ENCODE measurements around the gene FOXO6. TPM values are rescaled to one million over a fixed set of nuclear protein-coding genes. Genes with fewer than 3 reads are reported as not detected.

The FOXO6 gene
- total RNA-seq, 2 donors from 2014 or later = 0.11 to 0.26 TPM

DNA sequence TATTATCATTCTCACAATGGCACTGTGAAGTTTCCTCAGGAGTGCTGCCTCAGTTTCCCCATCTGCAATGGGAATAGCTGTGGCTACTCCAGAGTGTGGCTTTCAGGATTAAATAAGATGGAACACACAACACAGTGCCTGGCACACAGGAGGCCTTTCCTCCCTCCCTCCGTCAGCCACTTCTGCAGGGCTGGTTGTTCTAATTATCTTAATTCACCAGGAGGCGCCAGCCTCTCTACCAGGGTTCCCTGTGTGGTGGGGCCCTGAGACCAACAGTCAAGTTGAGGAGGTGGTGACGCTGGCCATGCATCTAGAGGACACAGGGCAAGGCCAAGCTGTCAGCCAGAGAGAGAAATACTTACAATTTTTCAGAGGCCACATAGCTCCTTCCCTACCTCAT is 6.3 kb upstream of the FOXO6 start:
- H3K27me3 Mint-ChIP-seq = peaks cover 4% of the 10 kb centered on the region
- H3K27ac Mint-ChIP-seq = no peak overlapping the region

DNA sequence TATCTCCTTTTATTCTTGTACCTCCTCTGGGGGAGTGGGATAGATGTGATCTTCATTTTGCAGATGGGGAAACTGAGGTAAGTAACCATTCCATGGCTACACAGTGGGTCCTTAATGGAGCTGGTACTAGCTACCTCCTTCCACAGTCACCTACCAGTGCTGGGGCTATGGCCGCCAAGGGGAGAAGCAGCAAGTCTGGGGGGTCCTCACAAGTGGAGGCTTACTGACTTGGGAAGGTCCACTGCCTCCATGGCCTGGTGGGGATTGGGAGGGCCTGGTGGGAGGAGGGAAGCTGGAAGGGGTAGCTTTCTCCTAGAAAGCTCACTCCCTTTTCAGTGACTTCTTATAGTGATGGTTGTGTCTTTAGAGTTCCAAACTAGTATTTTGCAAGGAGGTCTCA is 5.9 kb upstream of the FOXO6 start:
- H3K4me1 Mint-ChIP-seq = no peaks in the 10 kb centered on the region
- no peak for ATAC-seq (replicated peaks)
- H3K27me3 Mint-ChIP-seq = peaks cover 3% of the 10 kb centered on the region
- H3K9me3 Mint-ChIP-seq = no peaks in the 10 kb centered on the region
- no peak overlapping the region for H3K27ac Mint-ChIP-seq
- no peaks in the 10 kb centered on the region for H3K36me3 Mint-ChIP-seq (ENCODE audit: low read depth)
- no peak overlapping the region for H3K4me3 Mint-ChIP-seq

More for the DNA sequence above, 6.3 kb upstream of the FOXO6 start:
- no peak for ATAC-seq (replicated peaks)
- Mint-ChIP-seq H3K4me1 (no peaks in the 10 kb centered on the region), H3K4me3 (no peak overlapping the region), H3K9me3 (no peaks in the 10 kb centered on the region), H3K36me3 (ENCODE audit: low read depth) (no peaks in the 10 kb centered on the region)

DNA sequence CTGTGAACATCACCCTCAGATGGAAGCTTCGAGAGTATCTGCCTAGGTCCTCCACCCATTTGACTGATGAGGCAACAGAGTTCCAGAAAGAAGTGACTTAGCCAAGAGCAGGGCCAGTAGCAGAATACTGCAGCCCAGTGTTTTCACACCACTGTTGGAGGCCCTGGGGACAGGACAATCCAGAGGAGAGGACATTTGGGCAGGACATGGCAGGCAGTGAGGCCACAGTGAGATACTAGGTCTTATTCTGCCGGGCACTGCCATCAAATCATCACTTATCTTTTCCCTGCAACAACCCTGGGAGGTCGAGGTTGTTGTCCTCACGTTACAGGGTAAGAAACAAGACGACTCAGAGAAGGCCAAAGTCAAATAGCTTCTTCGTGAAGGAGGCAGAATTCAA is 5.5 kb upstream of the FOXO6 start:
- no peaks in the 10 kb centered on the region for H3K4me1 Mint-ChIP-seq
- no peaks in the 10 kb centered on the region for H3K9me3 Mint-ChIP-seq
- ATAC-seq (replicated peaks) = no peak
- peaks cover 3% of the 10 kb centered on the region for H3K27me3 Mint-ChIP-seq
- H3K27ac Mint-ChIP-seq = no peak overlapping the region
- no peak overlapping the region for H3K4me3 Mint-ChIP-seq
- no peaks in the 10 kb centered on the region for H3K36me3 Mint-ChIP-seq (ENCODE audit: low read depth)

DNA sequence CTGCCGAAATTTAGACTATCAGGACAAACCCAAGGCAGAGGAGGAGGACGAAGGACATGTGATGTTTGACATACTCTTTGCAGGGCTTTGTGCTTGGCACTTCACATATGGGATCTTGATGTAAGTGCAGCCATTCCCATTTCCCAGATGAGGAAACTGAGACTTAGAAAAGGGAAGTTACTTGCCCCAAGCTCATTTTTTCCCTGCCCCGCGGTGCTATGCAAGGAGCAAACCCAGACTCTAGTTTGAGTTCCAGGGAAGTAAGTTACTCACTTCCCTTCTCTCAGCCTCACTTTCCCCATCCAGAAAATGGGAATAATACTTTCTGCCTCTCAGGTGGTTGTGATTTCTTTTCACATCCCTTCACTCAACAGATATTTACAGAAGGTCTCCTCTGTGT is 4.5 kb upstream of the FOXO6 start:
- Mint-ChIP-seq H3K4me1 (no peaks in the 10 kb centered on the region), H3K9me3 (no peaks in the 10 kb centered on the region), H3K27me3 (peaks cover 3% of the 10 kb centered on the region), H3K36me3 (ENCODE audit: low read depth) (no peaks in the 10 kb centered on the region), H3K27ac (no peak overlapping the region), H3K4me3 (no peak overlapping the region)
- ATAC-seq (replicated peaks) = no peak

DNA sequence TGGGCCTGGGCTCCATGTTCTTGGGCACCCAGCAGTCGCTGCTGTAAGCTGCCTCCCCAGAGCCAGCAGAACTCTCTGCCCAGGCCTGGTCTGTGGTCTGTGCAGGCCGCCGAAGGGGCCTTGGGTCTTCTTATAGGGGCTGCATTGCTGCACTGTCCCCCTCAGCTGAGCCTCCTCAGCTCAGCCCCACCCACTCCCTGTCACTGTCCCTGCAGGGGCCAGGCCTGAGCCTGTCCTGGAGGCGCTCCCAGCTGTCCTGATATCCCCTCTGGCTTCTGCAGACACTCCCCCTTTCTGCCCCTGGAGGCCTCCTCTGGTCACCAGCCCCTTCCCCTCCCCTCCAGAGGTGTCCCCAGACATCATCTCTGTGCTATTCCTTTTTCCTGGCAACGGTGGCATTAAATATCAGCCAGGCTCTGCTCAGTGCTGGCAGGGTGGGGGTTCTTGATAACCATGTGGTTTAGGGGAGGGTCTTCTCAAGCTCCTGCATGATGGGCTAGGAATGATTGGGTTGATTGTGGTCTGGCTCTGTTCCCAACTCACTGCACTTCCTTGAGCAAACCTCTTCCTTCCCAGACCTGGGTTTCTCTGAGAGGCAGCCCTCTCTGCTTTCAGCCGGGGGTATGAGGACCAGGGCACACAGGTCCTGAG is 3.7 kb upstream of the FOXO6 start:
- Mint-ChIP-seq H3K4me3 (no peak overlapping the region), H3K36me3 (ENCODE audit: low read depth) (no peaks in the 10 kb centered on the region), H3K4me1 (no peaks in the 10 kb centered on the region), H3K27ac (no peak overlapping the region), H3K9me3 (no peaks in the 10 kb centered on the region), H3K27me3 (no peaks in the 10 kb centered on the region)
- ATAC-seq (replicated peaks) = no peak

DNA sequence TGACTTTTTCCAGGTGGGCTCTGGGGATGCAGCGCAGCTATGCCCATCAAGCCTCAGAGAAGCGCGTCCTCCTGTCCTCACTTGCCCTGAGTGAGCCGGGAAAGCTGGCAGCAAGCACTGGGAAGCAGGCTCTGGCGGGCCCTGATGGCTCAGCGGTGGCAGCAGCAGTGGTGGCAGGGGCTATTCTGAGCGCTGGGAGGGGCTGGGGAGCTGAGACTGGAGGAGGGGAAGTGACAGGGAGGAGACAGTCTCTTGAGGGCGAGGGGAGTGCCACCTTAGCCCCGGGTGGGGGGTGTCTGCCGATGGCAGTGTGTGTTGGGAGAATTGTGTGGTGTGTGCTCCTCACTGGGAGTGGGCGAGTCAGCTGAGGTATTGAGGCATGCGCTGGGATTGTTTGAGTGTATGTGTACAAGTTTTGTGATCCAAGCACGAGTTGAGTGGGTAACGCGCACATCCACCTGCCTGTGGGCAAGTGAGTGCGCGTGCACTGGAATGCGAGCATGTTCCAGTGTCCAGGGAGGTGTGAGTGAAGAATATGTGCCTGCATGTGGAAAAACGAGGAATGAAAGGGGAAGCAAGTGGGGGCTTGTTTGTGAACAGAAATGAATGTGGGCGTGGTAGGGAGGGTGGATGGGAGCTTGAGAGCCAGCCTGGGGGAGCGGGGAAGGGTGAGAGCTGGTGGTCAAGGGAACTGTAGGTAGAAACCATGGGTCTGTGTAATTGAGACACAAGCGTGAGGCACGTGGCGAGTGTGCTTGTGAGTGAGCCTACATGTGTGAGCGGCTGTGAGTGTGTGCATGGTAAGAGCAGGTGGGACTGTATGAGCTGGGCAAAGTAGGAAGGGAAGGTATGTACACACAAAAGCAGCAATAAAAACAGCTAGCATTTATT is 2.9 kb upstream of the FOXO6 start:
- no peak for ATAC-seq (replicated peaks)
- Mint-ChIP-seq H3K27me3 (peaks cover 7% of the 10 kb centered on the region), H3K4me3 (no peak overlapping the region), H3K4me1 (no peaks in the 10 kb centered on the region), H3K9me3 (no peaks in the 10 kb centered on the region), H3K27ac (peak overlapping the region; percentile 28), H3K36me3 (ENCODE audit: low read depth) (no peaks in the 10 kb centered on the region)

DNA sequence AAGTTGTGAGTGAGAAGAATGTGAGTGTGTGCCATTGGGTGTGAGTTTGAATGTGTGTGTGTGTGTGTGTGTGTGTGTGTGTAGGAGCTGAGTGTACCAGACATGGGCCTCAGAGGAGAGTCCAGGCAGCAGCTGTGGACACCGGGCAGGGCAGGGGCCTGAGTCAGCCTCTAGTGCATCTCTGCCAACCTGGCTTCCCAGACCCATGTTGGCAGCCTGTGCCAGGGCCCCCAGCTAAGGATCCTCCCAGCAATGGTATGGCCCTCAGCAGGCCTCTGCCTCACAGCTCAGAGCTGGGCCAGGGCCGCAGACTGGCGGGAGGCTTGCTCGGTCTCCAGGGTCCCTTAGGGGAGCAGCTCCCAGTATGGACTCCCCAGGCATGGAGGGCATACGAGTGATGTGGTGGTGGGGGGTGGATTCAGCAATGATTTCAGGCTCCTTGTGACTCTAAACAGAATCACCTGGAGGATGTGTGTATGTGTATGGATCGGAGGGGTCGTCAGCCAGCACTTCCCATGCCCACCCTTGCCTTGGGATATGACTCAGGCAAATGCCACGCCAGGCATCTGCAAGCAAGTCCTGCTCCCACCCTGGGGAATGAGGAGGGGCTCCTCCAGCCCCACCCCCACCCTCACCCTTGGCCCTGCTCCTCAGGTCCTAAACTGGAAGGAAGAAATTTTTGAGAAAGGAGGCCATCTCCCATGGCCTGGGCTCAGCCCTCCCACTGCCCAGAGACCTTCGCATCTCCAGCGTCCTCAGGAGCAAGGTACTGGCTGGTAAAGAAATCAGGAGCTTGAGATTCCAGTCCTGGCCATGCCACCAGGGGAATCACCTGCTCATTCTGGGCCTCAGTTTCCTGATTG is 1.8 kb upstream of the FOXO6 start:
- peak overlapping the region; percentile 28 for H3K27ac Mint-ChIP-seq
- ATAC-seq (replicated peaks) = no peak
- no peaks in the 10 kb centered on the region for H3K9me3 Mint-ChIP-seq
- no peak overlapping the region for H3K4me3 Mint-ChIP-seq
- no peaks in the 10 kb centered on the region for H3K36me3 Mint-ChIP-seq (ENCODE audit: low read depth)
- H3K27me3 Mint-ChIP-seq = peaks cover 12% of the 10 kb centered on the region
- no peaks in the 10 kb centered on the region for H3K4me1 Mint-ChIP-seq

DNA sequence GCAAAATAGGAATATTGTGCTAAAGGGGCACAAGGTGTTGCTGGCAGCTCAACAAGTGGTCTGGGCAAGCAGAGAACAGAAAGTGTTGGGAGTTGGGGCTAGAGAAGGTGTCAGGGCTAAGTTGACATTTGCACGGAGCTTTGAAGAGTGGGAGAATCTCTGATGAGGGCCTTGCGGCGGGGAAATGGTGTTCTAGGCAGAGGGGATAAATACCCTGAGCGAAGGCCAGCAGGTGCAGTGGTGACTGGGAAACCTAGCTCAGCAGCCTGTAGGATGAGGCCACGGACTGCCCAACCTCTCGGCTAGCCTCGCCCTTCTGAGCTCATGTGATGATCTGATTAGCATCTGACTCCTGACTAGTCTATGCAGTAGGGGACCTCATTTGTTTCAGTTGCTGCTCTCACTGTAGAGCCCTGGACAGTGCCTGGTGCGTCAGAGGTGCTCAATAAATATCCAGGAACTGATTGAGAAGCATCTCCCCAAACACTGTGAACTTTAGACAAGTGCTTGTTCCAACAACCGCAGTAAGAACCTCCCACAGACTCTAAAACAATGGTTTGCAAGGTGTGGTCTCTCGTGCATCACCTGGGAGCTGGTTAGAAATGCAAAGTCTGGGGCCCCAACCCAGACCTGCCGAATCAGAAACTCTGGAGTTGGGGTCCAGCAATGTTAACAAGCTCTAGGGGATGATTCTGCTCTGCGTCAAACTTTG is 1.0 kb upstream of the FOXO6 start:
- Mint-ChIP-seq H3K36me3 (ENCODE audit: low read depth) (no peaks in the 10 kb centered on the region), H3K9me3 (no peaks in the 10 kb centered on the region), H3K4me1 (no peaks in the 10 kb centered on the region), H3K27ac (peak overlapping the region; percentile 35), H3K4me3 (peak overlapping the region; percentile 50), H3K27me3 (peaks cover 18% of the 10 kb centered on the region)
- no peak for ATAC-seq (replicated peaks)

DNA sequence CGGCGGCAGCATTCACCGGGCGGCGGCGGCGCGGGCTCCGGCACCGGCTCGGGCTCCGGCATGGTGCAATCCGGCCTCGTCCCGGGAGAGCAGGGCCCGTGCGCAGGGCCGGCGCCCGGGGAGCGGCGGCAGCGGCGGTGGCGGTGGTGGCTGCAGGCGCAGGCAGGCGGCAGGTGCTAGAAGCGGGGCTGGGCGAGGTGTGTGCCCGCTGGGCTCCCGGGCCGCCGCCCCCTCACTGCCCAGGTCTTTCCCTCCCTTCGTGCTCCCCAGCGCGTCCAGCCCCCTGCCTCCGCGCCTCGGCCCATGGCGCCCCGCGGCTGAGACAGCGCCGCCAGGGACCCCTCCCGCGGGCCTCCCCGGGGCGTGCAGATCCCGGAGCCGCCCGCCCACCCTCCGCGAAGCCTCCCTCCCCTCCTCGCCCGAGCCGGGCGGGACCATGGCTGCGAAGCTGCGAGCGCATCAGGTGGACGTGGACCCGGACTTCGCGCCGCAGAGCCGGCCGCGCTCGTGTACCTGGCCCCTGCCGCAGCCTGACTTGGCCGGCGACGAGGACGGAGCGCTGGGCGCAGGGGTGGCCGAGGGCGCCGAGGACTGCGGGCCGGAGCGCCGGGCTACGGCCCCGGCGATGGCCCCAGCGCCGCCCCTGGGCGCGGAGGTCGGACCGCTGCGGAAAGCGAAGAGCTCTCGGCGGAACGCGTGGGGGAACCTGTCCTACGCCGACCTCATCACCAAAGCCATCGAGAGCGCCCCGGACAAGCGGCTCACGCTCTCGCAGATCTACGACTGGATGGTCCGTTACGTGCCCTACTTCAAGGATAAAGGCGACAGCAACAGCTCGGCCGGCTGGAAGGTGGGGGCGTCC is 492 bp downstream of the FOXO6 start:
- Mint-ChIP-seq H3K4me3 (peak overlapping the region; percentile 38), H3K9me3 (no peaks in the 10 kb centered on the region), H3K4me1 (no peaks in the 10 kb centered on the region), H3K36me3 (ENCODE audit: low read depth) (no peaks in the 10 kb centered on the region), H3K27ac (no peak overlapping the region), H3K27me3 (peaks cover 18% of the 10 kb centered on the region)
- ATAC-seq (replicated peaks) = peak; percentile 8

DNA sequence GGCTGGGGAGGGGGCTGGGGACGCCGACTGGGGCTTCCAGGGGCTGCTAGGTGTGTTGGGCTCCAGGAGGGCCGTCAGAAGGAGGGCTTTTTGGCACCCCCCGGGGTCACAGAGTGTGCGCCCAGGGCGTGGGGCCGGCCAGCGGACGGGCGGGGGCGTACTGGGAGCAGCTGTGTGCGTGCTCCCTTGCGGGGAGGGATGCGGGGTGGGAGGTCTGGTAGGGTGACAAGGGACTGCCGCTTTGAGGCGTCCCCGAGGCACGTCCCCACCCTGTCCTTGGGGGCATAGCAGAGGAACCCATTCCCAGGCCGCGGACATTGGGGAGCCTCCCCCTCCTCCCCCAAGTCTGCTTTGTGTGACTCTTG is 1.1 kb downstream of the FOXO6 start:
- Mint-ChIP-seq H3K4me3 (peak overlapping the region; percentile 38), H3K9me3 (no peaks in the 10 kb centered on the region), H3K27ac (no peak overlapping the region), H3K4me1 (no peaks in the 10 kb centered on the region), H3K36me3 (ENCODE audit: low read depth) (no peaks in the 10 kb centered on the region), H3K27me3 (peaks cover 22% of the 10 kb centered on the region)
- ATAC-seq (replicated peaks) = no peak

DNA sequence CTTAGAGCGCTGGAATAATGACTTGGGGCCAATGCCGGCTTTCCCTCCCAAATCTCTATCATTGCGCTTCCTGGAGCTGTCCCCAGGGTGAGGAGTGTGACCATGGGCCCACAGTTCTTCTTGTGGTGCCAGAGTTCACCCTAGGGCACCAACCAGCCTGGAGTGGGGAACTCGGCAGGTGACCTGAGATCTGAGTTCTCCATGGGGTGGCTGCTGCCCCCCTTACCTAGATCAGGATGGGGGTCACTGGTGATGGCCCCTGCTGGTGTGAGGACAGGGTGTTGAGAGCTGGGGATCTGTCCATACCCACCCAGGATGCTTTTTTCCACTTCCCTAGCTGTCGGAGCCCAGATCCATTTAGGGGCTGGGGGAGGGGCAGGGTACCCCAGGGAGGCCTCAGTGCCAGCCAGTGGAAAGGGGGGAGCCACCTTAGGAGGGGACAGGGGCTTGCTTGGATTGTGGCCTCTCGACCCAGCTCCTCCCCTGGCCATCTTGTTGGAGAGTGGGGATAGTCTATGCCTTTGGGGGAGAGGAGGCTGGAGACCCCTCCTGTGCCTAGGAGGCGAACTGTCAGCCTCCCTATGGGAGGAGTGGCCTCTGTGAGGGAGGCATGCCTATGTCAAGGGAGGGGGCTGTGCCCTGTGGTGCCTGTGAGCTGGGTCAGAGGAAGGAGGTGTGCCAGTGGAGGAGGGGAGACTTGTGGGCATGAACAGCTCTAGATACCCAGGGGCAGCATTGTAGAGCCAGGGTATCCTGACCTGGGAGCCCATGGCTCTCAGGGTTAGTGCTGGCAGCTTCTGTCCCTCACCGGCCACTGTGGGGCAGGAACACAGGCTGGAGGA is 1.7 kb downstream of the FOXO6 start:
- Mint-ChIP-seq H3K27me3 (peaks cover 26% of the 10 kb centered on the region), H3K4me1 (no peaks in the 10 kb centered on the region), H3K4me3 (peak overlapping the region; percentile 38), H3K27ac (no peak overlapping the region), H3K36me3 (ENCODE audit: low read depth) (no peaks in the 10 kb centered on the region), H3K9me3 (no peaks in the 10 kb centered on the region)
- no peak for ATAC-seq (replicated peaks)

DNA sequence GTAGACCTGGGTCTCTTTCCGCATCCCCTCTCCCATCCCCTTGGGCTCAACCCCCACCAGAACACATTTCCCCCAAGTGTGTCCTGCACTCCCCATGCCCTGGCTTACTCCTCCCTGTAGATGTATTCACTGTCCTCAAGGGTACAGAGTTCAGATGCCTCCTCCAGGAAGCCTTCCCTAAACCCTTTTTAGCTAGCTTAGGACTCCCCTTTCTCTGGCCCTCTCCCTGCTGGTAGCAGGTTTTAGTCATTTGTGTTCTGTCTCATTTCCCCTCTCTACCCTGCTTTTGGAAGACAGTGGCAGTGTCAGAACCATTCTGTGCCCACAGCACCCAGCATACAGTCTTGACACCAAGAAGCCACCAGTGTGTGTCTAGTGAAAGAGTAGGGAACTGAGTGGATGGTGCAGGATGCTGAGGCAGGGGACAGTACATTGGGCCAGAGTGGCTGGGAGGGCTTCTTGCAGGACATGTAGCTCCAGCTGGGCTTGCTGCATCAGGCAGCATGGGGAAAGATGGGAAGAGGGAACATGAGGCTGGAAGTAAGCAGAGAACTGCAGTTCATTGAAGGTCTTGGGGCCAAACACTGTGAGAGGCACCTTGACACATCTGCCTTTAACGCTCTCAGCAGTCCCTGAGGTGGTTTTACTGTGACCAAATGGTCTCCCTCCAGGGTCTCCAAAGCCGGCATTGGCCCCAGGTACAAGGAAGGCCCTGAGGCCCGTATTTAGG is 2.5 kb downstream of the FOXO6 start:
- H3K36me3 Mint-ChIP-seq (ENCODE audit: low read depth) = no peaks in the 10 kb centered on the region
- H3K27ac Mint-ChIP-seq = no peak overlapping the region
- H3K4me1 Mint-ChIP-seq = no peaks in the 10 kb centered on the region
- no peaks in the 10 kb centered on the region for H3K9me3 Mint-ChIP-seq
- peaks cover 27% of the 10 kb centered on the region for H3K27me3 Mint-ChIP-seq
- H3K4me3 Mint-ChIP-seq = no peak overlapping the region
- ATAC-seq (replicated peaks) = no peak

Data from activated T-helper 17 cell treated with anti-CD3 and anti-CD28 coated beads, Interleukin-2, amount 50 U/mL, for 72 hours (primary cell).